Activated T-helper 1 cell treated with Interleukin-2 at 50 U/mL for 16 hours (primary cell): ENCODE results near the gene PIGP.
A peak's percentile ranks its signal among the peaks of the same experiment; 100 is the strongest.
"Not testable (repeated sequence)": the region's sequence is repeated elsewhere in the genome, so short reads cannot be mapped to it uniquely, and the experiment has no call there.

Source experiments
- DNase-seq: peaks from one replicate; pipeline ENCODE4 v3.0.0-alpha.2; 2020; ENCODE audit warnings: low read depth

The PIGP gene

GRCh38 chr21:37075214-37075770 lies 2.4 kb upstream of the PIGP start:
- DNase-seq = no peak

GRCh38 chr21:37074546-37074945 lies 1.7 kb upstream of the PIGP start:
- no peak for DNase-seq

GRCh38 chr21:37074197-37074510 lies 1.3 kb upstream of the PIGP start:
- DNase-seq = no peak

GRCh38 chr21:37073417-37074196 lies 736 bp upstream of the PIGP start:
- peak; percentile 46 for DNase-seq

- DNase-seq = peak; percentile 55
Measured at GRCh38 chr21:37072274-37072987, 440 bp downstream of the PIGP start.

GRCh38 chr21:37071561-37072273 lies 1.2 kb downstream of the PIGP start:
- no peak for DNase-seq

- no peak for DNase-seq
Measured at GRCh38 chr21:37065561-37066177, 7.2 kb downstream of the PIGP start.

GRCh38 chr21:37064841-37065240 lies 8.0 kb downstream of the PIGP start:
- no peak for DNase-seq

GRCh38 chr21:37063433-37063832 lies 9.4 kb downstream of the PIGP start:
- no peak for DNase-seq

GRCh38 chr21:37062593-37062935 lies 10.3 kb downstream of the PIGP start:
- no peak for DNase-seq

GRCh38 chr21:37061926-37062592 lies 10.8 kb downstream of the PIGP start:
- no peak for DNase-seq

GRCh38 chr21:37060296-37060695 lies 12.6 kb downstream of the PIGP start:
- DNase-seq = no peak

- no peak for DNase-seq
Measured at GRCh38 chr21:37059181-37059580, 13.7 kb downstream of the PIGP start.

- DNase-seq = no peak
Measured at GRCh38 chr21:37058261-37058660, 14.6 kb downstream of the PIGP start.

GRCh38 chr21:37057614-37058013 lies 15.3 kb downstream of the PIGP start:
- DNase-seq = no peak

GRCh38 chr21:37055271-37055855 lies 17.5 kb downstream of the PIGP start:
- no peak for DNase-seq

GRCh38 chr21:37049741-37050140 lies 23.1 kb downstream of the PIGP start:
- DNase-seq = not testable (repeated sequence)

GRCh38 chr21:37047079-37047478 lies 25.8 kb downstream of the PIGP start:
- DNase-seq = no peak

GRCh38 chr21:37045556-37045955 lies 27.3 kb downstream of the PIGP start:
- no peak for DNase-seq

GRCh38 chr21:37045149-37045548 lies 27.7 kb downstream of the PIGP start:
- DNase-seq = no peak

GRCh38 chr21:37044643-37045042 lies 28.2 kb downstream of the PIGP start:
- DNase-seq = no peak
